ENCODE measurements around the gene ANTXR1.

The ANTXR1 gene

GRCh38 chr2:69096326-69097095 lies 83.5 kb downstream of the ANTXR1 start:
- no peak for DNase-seq (ENCODE audit: low read depth in 2 of 2)

GRCh38 chr2:69097148-69097610 lies 84.2 kb downstream of the ANTXR1 start:
- no peak for DNase-seq (ENCODE audit: low read depth in 2 of 2)

- DNase-seq (ENCODE audit: low read depth in 2 of 2): no peak
These were observed 85.1 kb downstream of the ANTXR1 start for GRCh38 chr2:69097891-69098655.

- DNase-seq (ENCODE audit: low read depth in 2 of 2): no peak
These were observed 86.6 kb downstream of the ANTXR1 start for GRCh38 chr2:69099541-69099940.

- DNase-seq (ENCODE audit: low read depth in 2 of 2): no peak
These were observed 87.3 kb downstream of the ANTXR1 start for GRCh38 chr2:69100220-69100723.

GRCh38 chr2:69102041-69102593 lies 89.1 kb downstream of the ANTXR1 start:
- DNase-seq (ENCODE audit: low read depth in 2 of 2): no peak

- no peak for DNase-seq (ENCODE audit: low read depth in 2 of 2)
These were observed 90.4 kb downstream of the ANTXR1 start for GRCh38 chr2:69103419-69103818.

GRCh38 chr2:69104261-69104660 lies 91.3 kb downstream of the ANTXR1 start:
- DNase-seq (ENCODE audit: low read depth in 2 of 2): no peak

- no peak for DNase-seq (ENCODE audit: low read depth in 2 of 2)
These were observed 96.3 kb downstream of the ANTXR1 start for GRCh38 chr2:69109255-69109654.

- DNase-seq (ENCODE audit: low read depth in 2 of 2): no peak
These were observed 98.1 kb downstream of the ANTXR1 start for GRCh38 chr2:69111076-69111475.

- no peak for DNase-seq (ENCODE audit: low read depth in 2 of 2)
These were observed 100.6 kb downstream of the ANTXR1 start for GRCh38 chr2:69113627-69114026.

GRCh38 chr2:69114534-69114933 lies 101.6 kb downstream of the ANTXR1 start:
- no peak for DNase-seq (ENCODE audit: low read depth in 2 of 2)

GRCh38 chr2:69116438-69116837 lies 103.5 kb downstream of the ANTXR1 start:
- no peak for DNase-seq (ENCODE audit: low read depth in 2 of 2)

GRCh38 chr2:69118609-69119008 lies 105.6 kb downstream of the ANTXR1 start:
- no peak for DNase-seq (ENCODE audit: low read depth in 2 of 2)

- DNase-seq (ENCODE audit: low read depth in 2 of 2): no peak
These were observed 106.3 kb downstream of the ANTXR1 start for GRCh38 chr2:69119104-69119894.

- no peak for DNase-seq (ENCODE audit: low read depth in 2 of 2)
These were observed 109.3 kb downstream of the ANTXR1 start for GRCh38 chr2:69122271-69122670.

- DNase-seq (ENCODE audit: low read depth in 2 of 2): no peak
These were observed 110.2 kb downstream of the ANTXR1 start for GRCh38 chr2:69123182-69123581.

GRCh38 chr2:69124343-69124742 lies 111.4 kb downstream of the ANTXR1 start:
- no peak for DNase-seq (ENCODE audit: low read depth in 2 of 2)

GRCh38 chr2:69125816-69126215 lies 112.8 kb downstream of the ANTXR1 start:
- no peak for DNase-seq (ENCODE audit: low read depth in 2 of 2)

GRCh38 chr2:69126341-69126740 lies 113.4 kb downstream of the ANTXR1 start:
- DNase-seq (ENCODE audit: low read depth in 2 of 2): no peak

GRCh38 chr2:69131452-69131851 lies 118.5 kb downstream of the ANTXR1 start:
- DNase-seq (ENCODE audit: low read depth in 2 of 2): no peak

All from stimulated activated CD8-positive, alpha-beta memory T cell treated with anti-CD3 and anti-CD28 coated beads, Interleukin-15, amount 100 ng/mL, for 4 hours (primary cell).